ENCODE measurements around the gene SYNPO2L. TPM values are rescaled to one million over a fixed set of nuclear protein-coding genes. Genes with fewer than 3 reads are reported as not detected.
A peak's percentile ranks its signal among the peaks of the same experiment; 100 is the strongest.

The SYNPO2L gene
- total and polyA plus RNA-seq, 9 of the 15 experiments (the other 6 are each of a cell fraction or from before 2014, with no cell fraction given), result 0.03 to 0.07 TPM; not detected in 7

DNA sequence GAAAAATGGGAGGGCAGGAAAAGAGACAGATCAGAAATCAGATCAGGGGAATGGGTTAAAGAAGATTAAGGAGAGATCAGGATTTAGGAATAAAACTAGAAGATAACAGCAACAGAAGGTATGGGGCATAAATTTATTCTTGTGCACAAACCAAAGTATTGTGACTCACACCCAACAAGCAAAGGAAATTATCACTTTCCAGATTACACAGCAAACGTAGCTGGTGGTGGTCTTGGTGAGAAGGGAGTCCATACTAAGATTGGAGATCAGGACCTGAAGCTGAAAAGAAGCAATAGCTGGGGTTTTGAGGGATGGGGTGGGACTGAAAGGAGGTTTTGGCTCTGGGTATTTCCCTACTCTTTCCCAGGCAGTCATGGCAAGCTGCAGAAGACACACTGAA lies 11.1 kb downstream of the SYNPO2L start (continued):
- TF ChIP-seq HNRNPUL1 (IDR thresholded peaks at IDR 0.05; ENCODE audit: low read length), result no peak
- TF ChIP-seq, protein P1, sequence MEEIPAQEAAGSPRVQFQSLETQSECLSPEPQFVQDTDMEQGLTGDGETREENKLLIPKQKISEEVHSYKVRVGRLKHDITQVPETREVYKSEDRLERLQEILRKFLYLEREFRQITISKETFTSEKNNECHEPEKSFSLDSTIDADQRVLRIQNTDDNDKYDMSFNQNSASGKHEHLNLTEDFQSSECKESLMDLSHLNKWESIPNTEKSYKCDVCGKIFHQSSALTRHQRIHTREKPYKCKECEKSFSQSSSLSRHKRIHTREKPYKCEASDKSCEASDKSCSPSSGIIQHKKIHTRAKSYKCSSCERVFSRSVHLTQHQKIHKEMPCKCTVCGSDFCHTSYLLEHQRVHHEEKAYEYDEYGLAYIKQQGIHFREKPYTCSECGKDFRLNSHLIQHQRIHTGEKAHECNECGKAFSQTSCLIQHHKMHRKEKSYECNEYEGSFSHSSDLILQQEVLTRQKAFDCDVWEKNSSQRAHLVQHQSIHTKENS (CRISPR knock-in tag; IDR thresholded peaks at IDR 0.05), result no peak
- no peak for TF ChIP-seq NFIX (CRISPR knock-in tag; IDR thresholded peaks at IDR 0.05; ENCODE audit: low read depth)
- TF ChIP-seq ZNF324 (CRISPR knock-in tag; IDR thresholded peaks at IDR 0.05), result no peak
- TF ChIP-seq U2AF2 (optimal IDR thresholded peaks at IDR 0.05; ENCODE audit: low read depth, low read length), result no peak

DNA sequence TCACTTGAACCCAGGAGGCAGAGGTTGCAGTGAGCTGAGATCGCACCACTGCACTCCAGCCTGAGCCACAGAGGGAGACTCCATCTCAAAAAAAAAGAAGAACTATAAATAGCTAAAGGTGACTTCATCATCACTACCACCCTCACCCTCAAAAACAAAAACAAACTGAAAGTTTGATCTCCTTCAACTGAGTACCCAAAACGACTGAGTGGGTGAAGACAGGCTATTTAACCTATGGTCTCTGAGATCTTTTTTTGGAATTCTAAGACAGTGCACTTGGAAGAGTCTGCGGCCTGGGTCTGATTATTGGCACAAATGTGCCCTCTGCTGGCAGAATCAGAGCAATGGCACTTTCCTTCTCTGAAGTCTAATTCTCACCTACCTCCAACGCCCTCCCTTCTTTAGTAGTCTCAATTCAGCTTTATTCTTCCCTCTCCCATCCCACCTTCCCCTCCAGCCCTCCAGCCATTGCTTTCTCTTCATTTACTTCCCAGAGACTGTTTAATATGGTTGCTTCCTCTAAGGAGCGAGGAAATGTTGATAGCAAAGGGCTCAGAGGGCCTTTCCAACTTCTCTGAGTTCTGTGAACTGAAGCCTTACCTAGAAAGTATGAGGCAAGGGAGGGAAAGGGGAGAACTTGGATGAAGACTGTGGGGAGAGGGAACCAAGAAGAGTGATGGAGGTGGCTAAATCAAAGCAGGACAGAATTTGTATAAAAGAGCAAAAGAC lies 11.7 kb downstream of the SYNPO2L start:
- ATAC-seq, result peak; percentile 86
- no peak overlapping the region for H3K27ac ChIP-seq (ENCODE audit: extremely low read depth, low read depth, low read length)
- POLR2A ChIA-PET, result interaction anchor here (1.0 to 1.1 kb wide), 4 partner anchors 14 to 128 kb away, joined by 3 to 4 read pairs (median 4); a partner anchor contains a TSS
- no peak overlapping the region for H3K4me3 ChIP-seq
- H3K4me1 ChIP-seq (replicated peaks in 1 of 2; ENCODE audit: control insufficient read depth in 2 of 2, insufficient read depth in 2 of 2, low read length in 2 of 2), result peaks cover 16 to 28% of the 10 kb centered on the region in 2 experiments
- no peaks in the 10 kb centered on the region for H3K36me3 ChIP-seq (ENCODE audit: control insufficient read depth, insufficient read depth, low read length)
- intact Hi-C loops (cut with micrococcal nuclease) (loop anchor here (1.0 to 10.0 kb wide), 4 partner anchors 115 to 397 kb away; partner anchors contain the start of gene DNAJC9), in situ Hi-C loops (cut with MboI) (loop anchor here (5.0 kb wide), 2 partner anchors 117 to 392 kb away; partner anchors contain the start of gene MRPS16)
- no TSS peak for BruUV-seq (replicated peaks)
- H3K27me3 ChIP-seq (ENCODE audit: control insufficient read depth in 2 of 2, insufficient read depth in 2 of 2, low read length in 2 of 2), result peaks cover 12 to 14% of the 10 kb centered on the region in 2 experiments; a peak in 4 of 5 replicates
- no peaks in the 10 kb centered on the region; the same call in 1 of the 2 replicates for H4K20me1 ChIP-seq (replicated peaks; ENCODE audit: control insufficient read depth, insufficient read depth, low read length)
- FAIRE-seq, result peak; percentile 93
- CTCF ChIA-PET (ENCODE audit: low intra/inter-chr PET ratio), result interaction anchor here (0.6 to 5.2 kb wide), 7 partner anchors 66 to 1177 kb away, joined by 3 to 140 read pairs (median 6); no protein-coding TSS in a partner anchor
- DNase-seq (ENCODE audit: extremely low read depth in 1 of 4, low spot score in 3 of 4), result peak; percentile 74 to 83 (median 78)
- H3K9ac ChIP-seq (ENCODE audit: insufficient read depth in 1 of 2, low read depth in 2 of 2, low read length in 2 of 2), result no peak overlapping the region
- no peak overlapping the region for H3K4me2 ChIP-seq (ENCODE audit: insufficient read depth, low read length)
- peak overlapping the region; percentile 73 for H2AFZ ChIP-seq (ENCODE audit: low read depth, low read length)
- H3K9me3 ChIP-seq (replicated peaks; ENCODE audit: control insufficient read depth, insufficient read depth, low read depth, low read length), result no peaks in the 10 kb centered on the region
- H3K9me1 ChIP-seq (ENCODE audit: control insufficient read depth, insufficient read depth, low read length), result no peaks in the 10 kb centered on the region
- no peaks in the 10 kb centered on the region for H3K79me2 ChIP-seq (ENCODE audit: control insufficient read depth, insufficient read depth, low read length)
- 10% methylated on average over 5 of the region's 5 CpGs for WGBS (ENCODE audit: insufficient coverage, low coverage, missing lambda C conversion rate)
- no peak; the same call in 1 of the 2 replicates for TF ChIP-seq EP400 (IDR thresholded peaks at IDR 0.05)
- 0 out of 2 replicates have a peak, but pooled peaks have one; percentile 56 for TF ChIP-seq BACH1 (tag; IDR thresholded peaks at IDR 0.05)
- TF ChIP-seq, protein P2, sequence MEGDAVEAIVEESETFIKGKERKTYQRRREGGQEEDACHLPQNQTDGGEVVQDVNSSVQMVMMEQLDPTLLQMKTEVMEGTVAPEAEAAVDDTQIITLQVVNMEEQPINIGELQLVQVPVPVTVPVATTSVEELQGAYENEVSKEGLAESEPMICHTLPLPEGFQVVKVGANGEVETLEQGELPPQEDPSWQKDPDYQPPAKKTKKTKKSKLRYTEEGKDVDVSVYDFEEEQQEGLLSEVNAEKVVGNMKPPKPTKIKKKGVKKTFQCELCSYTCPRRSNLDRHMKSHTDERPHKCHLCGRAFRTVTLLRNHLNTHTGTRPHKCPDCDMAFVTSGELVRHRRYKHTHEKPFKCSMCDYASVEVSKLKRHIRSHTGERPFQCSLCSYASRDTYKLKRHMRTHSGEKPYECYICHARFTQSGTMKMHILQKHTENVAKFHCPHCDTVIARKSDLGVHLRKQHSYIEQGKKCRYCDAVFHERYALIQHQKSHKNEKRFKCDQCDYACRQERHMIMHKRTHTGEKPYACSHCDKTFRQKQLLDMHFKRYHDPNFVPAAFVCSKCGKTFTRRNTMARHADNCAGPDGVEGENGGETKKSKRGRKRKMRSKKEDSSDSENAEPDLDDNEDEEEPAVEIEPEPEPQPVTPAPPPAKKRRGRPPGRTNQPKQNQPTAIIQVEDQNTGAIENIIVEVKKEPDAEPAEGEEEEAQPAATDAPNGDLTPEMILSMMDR (IDR thresholded peaks at IDR 0.05 in 2 of 3, conservative IDR thresholded peaks at IDR 0.05 in 1 of 3; ENCODE audit: insufficient read depth in 2 of 3, low read depth in 1 of 3, low read length in 3 of 3), result peak; percentile 86 to 96 (median 92)
- TF ChIP-seq OTX1 (CRISPR knock-in tag; IDR thresholded peaks at IDR 0.05), result 0 out of 2 replicates have a peak, but pooled peaks have one; percentile 40
- peak; percentile 33; the same call in 1 of the 2 replicates for TF ChIP-seq FOSL1 (tag; conservative IDR thresholded peaks at IDR 0.05)
